Activated T-helper 2 cell treated with anti-CD3 and anti-CD28 coated beads, Interferon-gamma antibody, Interleukin-2, Interleukin-4, amounts not matched to agents 10 μg/mL and 5 μg/mL and 100 μg/mL, durations not matched to agents 14 hours and 24 hours and 36 hours (primary cell): ENCODE measurements around the gene PLEKHN1. TPM values are rescaled to one million over a fixed set of nuclear protein-coding genes. Genes with fewer than 3 reads are reported as not detected.

ENCODE experiments used
- DNase-seq: peaks from one replicate; pipeline ENCODE4 v3.0.0; 2021; ENCODE audit warnings: low spot score
- H3K27ac Mint-ChIP-seq: one replicate; pipeline ENCODE4 v1.8.0; 2021; ENCODE audit warnings: mixed read lengths
- H3K27me3 Mint-ChIP-seq: one replicate; pipeline ENCODE4 v1.8.0; 2021; ENCODE audit warnings: low read depth, mixed read lengths
- H3K36me3 Mint-ChIP-seq: one replicate; pipeline ENCODE4 v1.8.0; 2021; ENCODE audit warnings: low read depth, mixed read lengths
- H3K4me1 Mint-ChIP-seq: one replicate; pipeline ENCODE4 v1.8.0; 2021; ENCODE audit warnings: low read depth, mixed read lengths
- H3K4me3 Mint-ChIP-seq: one replicate; pipeline ENCODE4 v1.8.0; 2021; ENCODE audit warnings: low read depth, mild to moderate bottlenecking, moderate library complexity, mixed read lengths
- H3K9me3 Mint-ChIP-seq: one replicate; pipeline ENCODE4 v1.8.0; 2021; ENCODE audit warnings: mixed read lengths
- intact Hi-C: fragments of 100-400 bp; cut with micrococcal nuclease; formaldehyde crosslinking; loops from one replicate; pipeline ENCODE4 v1.15.1; 2023
- total RNA-seq: library from RNA; stranded (reverse); gene quantifications from 2 replicates; pipeline ENCODE4 v1.2.3, GENCODE V29; 2022

The PLEKHN1 gene
- total RNA-seq, 1 donor from 2014 or later, result 3.7 TPM

GRCh38 chr1:1024771-1025699 is 58.8 kb downstream of the PLEKHN1 start:
- intact Hi-C loops, result loop anchor here (5.0 kb wide), 1 partner anchor 37 kb away; no protein-coding TSS in a partner anchor
- H3K4me3 Mint-ChIP-seq, result no peak overlapping the region

More at GRCh38 chr1:1024771-1025699, 58.8 kb downstream of the PLEKHN1 start:
- Mint-ChIP-seq H3K4me1 (no peaks in the 10 kb centered on the region), H3K27me3 (peaks cover 17% of the 10 kb centered on the region), H3K36me3 (no peaks in the 10 kb centered on the region), H3K9me3 (no peaks in the 10 kb centered on the region), H3K27ac (no peak overlapping the region)
- DNase-seq, result no peak

Other genes starting within 250 kb of the PLEKHN1 start
- gene SAMD11, start 42.6 kb upstream of the PLEKHN1 start, total RNA-seq, result not detected in 2 replicates
- gene NOC2L, start 7.2 kb upstream of the PLEKHN1 start, total RNA-seq, result 150 and 154 TPM in 2 replicates
- gene KLHL17, start 5.9 kb upstream of the PLEKHN1 start, total RNA-seq, result 36.8 and 41.6 TPM in 2 replicates
- gene PERM1, start 15.6 kb downstream of the PLEKHN1 start, total RNA-seq, result not detected in 2 replicates
- gene HES4, start 33.6 kb downstream of the PLEKHN1 start, total RNA-seq, result 2.0 and 3.1 TPM in 2 replicates
- gene ISG15, start 47.0 kb downstream of the PLEKHN1 start, total RNA-seq, result 31.9 and 33.8 TPM in 2 replicates
- gene AGRN, start 53.6 kb downstream of the PLEKHN1 start, total RNA-seq, result 27.6 and 29.2 TPM in 2 replicates
- gene RNF223, start 107.8 kb downstream of the PLEKHN1 start, total RNA-seq, result not detected in 2 replicates
- 20.5 and 22.1 TPM in 2 replicates for gene C1orf159, start 149.6 kb downstream of the PLEKHN1 start, total RNA-seq
- not detected in 2 replicates for gene TTLL10, start 207.4 kb downstream of the PLEKHN1 start, total RNA-seq
- 219 and 231 TPM in 2 replicates for gene TNFRSF18, start 240.1 kb downstream of the PLEKHN1 start, total RNA-seq
- 441 and 458 TPM in 2 replicates for gene TNFRSF4, start 247.7 kb downstream of the PLEKHN1 start, total RNA-seq